Measurements from ENCODE around the gene SAMD4B. TPM values are rescaled to one million over a fixed set of nuclear protein-coding genes. Genes with fewer than 3 reads are reported as not detected.
"Not testable (repeated sequence)": the region's sequence is repeated elsewhere in the genome, so short reads cannot be mapped to it uniquely, and the experiment has no call there.

The SAMD4B gene
- total and polyA plus RNA-seq, 2 experiments from 2014 or later, result 104 to 172 TPM

DNA sequence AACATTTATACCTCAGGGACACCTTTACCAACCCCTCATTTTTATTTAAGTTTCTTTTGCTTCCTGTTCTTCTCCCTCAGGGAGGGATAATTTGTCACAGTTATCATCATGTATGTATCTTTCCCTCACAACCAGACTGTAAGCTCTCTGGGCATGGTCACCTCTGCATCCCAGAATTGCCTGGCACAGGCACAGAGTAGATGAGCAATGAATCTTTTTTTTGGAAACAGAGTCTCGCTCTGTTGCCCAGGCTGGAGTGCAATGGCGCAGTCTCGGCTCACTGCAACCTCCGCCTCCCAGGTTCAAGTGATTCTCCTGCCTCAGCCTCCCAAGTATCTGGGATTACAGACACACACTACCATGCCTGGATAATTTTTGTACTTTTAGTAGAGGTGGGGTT is 37.1 kb downstream of the SAMD4B start:
- Histone ChIP-seq H4K20me1 (replicated peaks; ENCODE audit: insufficient read depth) (peaks cover 16% of the 10 kb centered on the region), H3K36me3 (ENCODE audit: insufficient read depth) (peaks cover 29% of the 10 kb centered on the region)
- not testable (repeated sequence) for ATAC-seq; H3K27ac Mint-ChIP-seq; H3K79me2 ChIP-seq (replicated peaks; ENCODE audit: insufficient read depth); H3K27me3 ChIP-seq (ENCODE audit: insufficient read depth); H2AFZ ChIP-seq; H3K9me3 Mint-ChIP-seq; H3K4me1 ChIP-seq (ENCODE audit: insufficient read depth); H3K4me3 Mint-ChIP-seq; H3K9me2 ChIP-seq (ENCODE audit: insufficient read depth); H3K4me2 ChIP-seq; H3K4me3 ChIP-seq; H3K27ac ChIP-seq (ENCODE audit: low read depth); DNase-seq (ENCODE audit: low spot score); H3K27me3 Mint-ChIP-seq (ENCODE audit: insufficient read depth, low read depth, poor library complexity); H3K4me1 Mint-ChIP-seq; H3F3A ChIP-seq (replicated peaks; ENCODE audit: low read depth)
- H3K36me3 Mint-ChIP-seq (ENCODE audit: low read depth), result peaks cover 76% of the 10 kb centered on the region

DNA sequence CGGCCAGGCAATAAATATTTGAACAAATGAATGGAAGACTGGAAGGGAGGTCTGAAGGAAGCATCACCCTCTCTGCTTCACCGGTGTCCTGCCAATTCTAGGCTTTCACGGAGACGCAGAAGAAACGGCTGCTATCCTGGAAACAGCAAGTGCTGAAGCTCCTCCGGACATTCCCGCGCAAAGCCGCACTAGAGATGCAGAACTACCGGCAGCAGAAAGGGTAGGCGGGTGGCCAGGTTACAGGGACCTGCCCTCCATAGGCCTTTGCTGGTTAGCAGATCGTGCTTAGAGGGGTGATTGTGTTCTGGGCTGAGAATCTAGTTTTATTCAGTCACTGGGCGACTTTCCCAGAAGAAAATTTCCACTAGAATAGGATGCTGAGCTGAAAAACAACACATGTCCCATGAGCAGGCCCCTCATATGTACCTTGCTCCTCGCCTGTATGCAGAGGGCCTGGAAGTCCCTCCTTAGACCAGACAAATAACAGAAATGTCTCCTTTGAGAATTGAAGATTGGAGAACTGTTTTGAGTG is 37.7 kb downstream of the SAMD4B start:
- H3K4me1 Mint-ChIP-seq, result peaks cover 3% of the 10 kb centered on the region; the same call in 2 of the 3 replicates
- H3K27me3 ChIP-seq (ENCODE audit: insufficient read depth), result no peaks in the 10 kb centered on the region
- ATAC-seq (no peak), DNase-seq (ENCODE audit: low spot score) (no peak)
- H2AFZ ChIP-seq, result no peak overlapping the region
- no peak overlapping the region for H3K4me2 ChIP-seq
- peaks cover 13% of the 10 kb centered on the region for H4K20me1 ChIP-seq (replicated peaks; ENCODE audit: insufficient read depth)
- H3K9me2 ChIP-seq (ENCODE audit: insufficient read depth), result no peaks in the 10 kb centered on the region
- H3K27ac ChIP-seq (ENCODE audit: low read depth), result no peak overlapping the region
- peaks cover 29% of the 10 kb centered on the region for H3K36me3 ChIP-seq (ENCODE audit: insufficient read depth)
- no peaks in the 10 kb centered on the region for H3F3A ChIP-seq (replicated peaks; ENCODE audit: low read depth)
- no peak overlapping the region for H3K4me3 ChIP-seq
- H3K27me3 Mint-ChIP-seq (ENCODE audit: insufficient read depth, low read depth, poor library complexity), result peaks cover 8% of the 10 kb centered on the region
- no peaks in the 10 kb centered on the region for H3K9me3 Mint-ChIP-seq
- H3K4me3 Mint-ChIP-seq, result no peak overlapping the region
- H3K4me1 ChIP-seq (ENCODE audit: insufficient read depth), result peaks cover 2% of the 10 kb centered on the region; the same call in 1 of the 2 replicates
- no peaks in the 10 kb centered on the region for H3K79me2 ChIP-seq (replicated peaks; ENCODE audit: insufficient read depth)
- H3K27ac Mint-ChIP-seq, result no peak overlapping the region
- H3K36me3 Mint-ChIP-seq (ENCODE audit: low read depth), result peaks cover 76% of the 10 kb centered on the region
- no peak for TF ChIP-seq JUNB (IDR thresholded peaks at IDR 0.05; ENCODE audit: unreplicated experiment)
- no peak for TF ChIP-seq STAT1 (IDR thresholded peaks at IDR 0.05; ENCODE audit: unreplicated experiment)
- TF ChIP-seq, protein P1, sequence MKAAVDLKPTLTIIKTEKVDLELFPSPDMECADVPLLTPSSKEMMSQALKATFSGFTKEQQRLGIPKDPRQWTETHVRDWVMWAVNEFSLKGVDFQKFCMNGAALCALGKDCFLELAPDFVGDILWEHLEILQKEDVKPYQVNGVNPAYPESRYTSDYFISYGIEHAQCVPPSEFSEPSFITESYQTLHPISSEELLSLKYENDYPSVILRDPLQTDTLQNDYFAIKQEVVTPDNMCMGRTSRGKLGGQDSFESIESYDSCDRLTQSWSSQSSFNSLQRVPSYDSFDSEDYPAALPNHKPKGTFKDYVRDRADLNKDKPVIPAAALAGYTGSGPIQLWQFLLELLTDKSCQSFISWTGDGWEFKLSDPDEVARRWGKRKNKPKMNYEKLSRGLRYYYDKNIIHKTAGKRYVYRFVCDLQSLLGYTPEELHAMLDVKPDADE (IDR thresholded peaks at IDR 0.05), result no peak
- TF ChIP-seq, protein P2, sequence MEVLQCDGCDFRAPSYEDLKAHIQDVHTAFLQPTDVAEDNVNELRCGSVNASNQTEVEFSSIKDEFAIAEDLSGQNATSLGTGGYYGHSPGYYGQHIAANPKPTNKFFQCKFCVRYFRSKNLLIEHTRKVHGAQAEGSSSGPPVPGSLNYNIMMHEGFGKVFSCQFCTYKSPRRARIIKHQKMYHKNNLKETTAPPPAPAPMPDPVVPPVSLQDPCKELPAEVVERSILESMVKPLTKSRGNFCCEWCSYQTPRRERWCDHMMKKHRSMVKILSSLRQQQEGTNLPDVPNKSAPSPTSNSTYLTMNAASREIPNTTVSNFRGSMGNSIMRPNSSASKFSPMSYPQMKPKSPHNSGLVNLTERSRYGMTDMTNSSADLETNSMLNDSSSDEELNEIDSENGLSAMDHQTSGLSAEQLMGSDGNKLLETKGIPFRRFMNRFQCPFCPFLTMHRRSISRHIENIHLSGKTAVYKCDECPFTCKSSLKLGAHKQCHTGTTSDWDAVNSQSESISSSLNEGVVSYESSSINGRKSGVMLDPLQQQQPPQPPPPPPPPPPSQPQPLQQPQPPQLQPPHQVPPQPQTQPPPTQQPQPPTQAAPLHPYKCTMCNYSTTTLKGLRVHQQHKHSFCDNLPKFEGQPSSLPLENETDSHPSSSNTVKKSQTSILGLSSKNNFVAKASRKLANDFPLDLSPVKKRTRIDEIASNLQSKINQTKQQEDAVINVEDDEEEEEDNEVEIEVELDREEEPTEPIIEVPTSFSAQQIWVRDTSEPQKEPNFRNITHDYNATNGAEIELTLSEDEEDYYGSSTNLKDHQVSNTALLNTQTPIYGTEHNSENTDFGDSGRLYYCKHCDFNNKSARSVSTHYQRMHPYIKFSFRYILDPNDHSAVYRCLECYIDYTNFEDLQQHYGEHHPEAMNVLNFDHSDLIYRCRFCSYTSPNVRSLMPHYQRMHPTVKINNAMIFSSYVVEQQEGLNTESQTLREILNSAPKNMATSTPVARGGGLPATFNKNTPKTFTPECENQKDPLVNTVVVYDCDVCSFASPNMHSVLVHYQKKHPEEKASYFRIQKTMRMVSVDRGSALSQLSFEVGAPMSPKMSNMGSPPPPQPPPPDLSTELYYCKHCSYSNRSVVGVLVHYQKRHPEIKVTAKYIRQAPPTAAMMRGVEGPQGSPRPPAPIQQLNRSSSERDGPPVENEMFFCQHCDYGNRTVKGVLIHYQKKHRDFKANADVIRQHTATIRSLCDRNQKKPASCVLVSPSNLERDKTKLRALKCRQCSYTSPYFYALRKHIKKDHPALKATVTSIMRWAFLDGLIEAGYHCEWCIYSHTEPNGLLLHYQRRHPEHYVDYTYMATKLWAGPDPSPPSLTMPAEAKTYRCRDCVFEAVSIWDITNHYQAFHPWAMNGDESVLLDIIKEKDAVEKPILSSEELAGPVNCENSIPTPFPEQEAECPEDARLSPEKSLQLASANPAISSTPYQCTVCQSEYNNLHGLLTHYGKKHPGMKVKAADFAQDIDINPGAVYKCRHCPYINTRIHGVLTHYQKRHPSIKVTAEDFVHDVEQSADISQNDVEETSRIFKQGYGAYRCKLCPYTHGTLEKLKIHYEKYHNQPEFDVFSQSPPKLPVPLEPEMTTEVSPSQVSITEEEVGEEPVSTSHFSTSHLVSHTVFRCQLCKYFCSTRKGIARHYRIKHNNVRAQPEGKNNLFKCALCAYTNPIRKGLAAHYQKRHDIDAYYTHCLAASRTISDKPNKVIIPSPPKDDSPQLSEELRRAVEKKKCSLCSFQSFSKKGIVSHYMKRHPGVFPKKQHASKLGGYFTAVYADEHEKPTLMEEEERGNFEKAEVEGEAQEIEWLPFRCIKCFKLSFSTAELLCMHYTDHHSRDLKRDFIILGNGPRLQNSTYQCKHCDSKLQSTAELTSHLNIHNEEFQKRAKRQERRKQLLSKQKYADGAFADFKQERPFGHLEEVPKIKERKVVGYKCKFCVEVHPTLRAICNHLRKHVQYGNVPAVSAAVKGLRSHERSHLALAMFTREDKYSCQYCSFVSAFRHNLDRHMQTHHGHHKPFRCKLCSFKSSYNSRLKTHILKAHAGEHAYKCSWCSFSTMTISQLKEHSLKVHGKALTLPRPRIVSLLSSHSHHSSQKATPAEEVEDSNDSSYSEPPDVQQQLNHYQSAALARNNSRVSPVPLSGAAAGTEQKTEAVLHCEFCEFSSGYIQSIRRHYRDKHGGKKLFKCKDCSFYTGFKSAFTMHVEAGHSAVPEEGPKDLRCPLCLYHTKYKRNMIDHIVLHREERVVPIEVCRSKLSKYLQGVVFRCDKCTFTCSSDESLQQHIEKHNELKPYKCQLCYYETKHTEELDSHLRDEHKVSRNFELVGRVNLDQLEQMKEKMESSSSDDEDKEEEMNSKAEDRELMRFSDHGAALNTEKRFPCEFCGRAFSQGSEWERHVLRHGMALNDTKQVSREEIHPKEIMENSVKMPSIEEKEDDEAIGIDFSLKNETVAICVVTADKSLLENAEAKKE (CRISPR knock-in tag; IDR thresholded peaks at IDR 0.05), result no peak
- TF ChIP-seq ZNF331 (CRISPR knock-in tag; IDR thresholded peaks at IDR 0.05; ENCODE audit: low read depth), result no peak
- TF ChIP-seq NANOG (IDR thresholded peaks at IDR 0.05; ENCODE audit: borderline replicate concordance), result no peak
- TF ChIP-seq, protein P3, sequence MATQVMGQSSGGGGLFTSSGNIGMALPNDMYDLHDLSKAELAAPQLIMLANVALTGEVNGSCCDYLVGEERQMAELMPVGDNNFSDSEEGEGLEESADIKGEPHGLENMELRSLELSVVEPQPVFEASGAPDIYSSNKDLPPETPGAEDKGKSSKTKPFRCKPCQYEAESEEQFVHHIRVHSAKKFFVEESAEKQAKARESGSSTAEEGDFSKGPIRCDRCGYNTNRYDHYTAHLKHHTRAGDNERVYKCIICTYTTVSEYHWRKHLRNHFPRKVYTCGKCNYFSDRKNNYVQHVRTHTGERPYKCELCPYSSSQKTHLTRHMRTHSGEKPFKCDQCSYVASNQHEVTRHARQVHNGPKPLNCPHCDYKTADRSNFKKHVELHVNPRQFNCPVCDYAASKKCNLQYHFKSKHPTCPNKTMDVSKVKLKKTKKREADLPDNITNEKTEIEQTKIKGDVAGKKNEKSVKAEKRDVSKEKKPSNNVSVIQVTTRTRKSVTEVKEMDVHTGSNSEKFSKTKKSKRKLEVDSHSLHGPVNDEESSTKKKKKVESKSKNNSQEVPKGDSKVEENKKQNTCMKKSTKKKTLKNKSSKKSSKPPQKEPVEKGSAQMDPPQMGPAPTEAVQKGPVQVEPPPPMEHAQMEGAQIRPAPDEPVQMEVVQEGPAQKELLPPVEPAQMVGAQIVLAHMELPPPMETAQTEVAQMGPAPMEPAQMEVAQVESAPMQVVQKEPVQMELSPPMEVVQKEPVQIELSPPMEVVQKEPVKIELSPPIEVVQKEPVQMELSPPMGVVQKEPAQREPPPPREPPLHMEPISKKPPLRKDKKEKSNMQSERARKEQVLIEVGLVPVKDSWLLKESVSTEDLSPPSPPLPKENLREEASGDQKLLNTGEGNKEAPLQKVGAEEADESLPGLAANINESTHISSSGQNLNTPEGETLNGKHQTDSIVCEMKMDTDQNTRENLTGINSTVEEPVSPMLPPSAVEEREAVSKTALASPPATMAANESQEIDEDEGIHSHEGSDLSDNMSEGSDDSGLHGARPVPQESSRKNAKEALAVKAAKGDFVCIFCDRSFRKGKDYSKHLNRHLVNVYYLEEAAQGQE (IDR thresholded peaks at IDR 0.05; ENCODE audit: unreplicated experiment), result no peak
- TF ChIP-seq CREB1 (CRISPR knock-in tag; IDR thresholded peaks at IDR 0.05; ENCODE audit: low read depth), result no peak
- no peak for TF ChIP-seq ZNF114 (CRISPR knock-in tag; IDR thresholded peaks at IDR 0.05)
- TF ChIP-seq EZH2phosphoT487 (IDR thresholded peaks at IDR 0.05; ENCODE audit: unreplicated experiment), result no peak
- TF ChIP-seq EZH2 (IDR thresholded peaks at IDR 0.05; ENCODE audit: low read depth, unreplicated experiment), result no peak

Measured in GM23338 (cell line).